Endothelial cell (in vitro differentiated cells): Measurements from ENCODE around the gene VMAC. TPM values are rescaled to one million over a fixed set of nuclear protein-coding genes. Genes with fewer than 3 reads are reported as not detected.
"Not testable (repeated sequence)": the region's sequence is repeated elsewhere in the genome, so short reads cannot be mapped to it uniquely, and the experiment has no call there.

Source experiments
- DNase-seq: peaks from one replicate; pipeline ENCODE4 v3.0.0; 2021; ENCODE audit warnings: low spot score
- H3K27ac Mint-ChIP-seq: one replicate; pipeline ENCODE4 v1.8.0; 2021; ENCODE audit warnings: mixed read lengths, inconsistent platforms; ENCODE audit not compliant: unreplicated experiment
- H3K27me3 Mint-ChIP-seq: one replicate; pipeline ENCODE4 v1.8.0; 2021; ENCODE audit warnings: mild to moderate bottlenecking, moderate library complexity, mixed read lengths, inconsistent platforms; ENCODE audit not compliant: unreplicated experiment
- H3K36me3 Mint-ChIP-seq: one replicate; pipeline ENCODE4 v1.8.0; 2021; ENCODE audit warnings: mild to moderate bottlenecking, low read depth, mixed read lengths, inconsistent platforms; ENCODE audit not compliant: unreplicated experiment
- H3K4me1 Mint-ChIP-seq: one replicate; pipeline ENCODE4 v1.8.0; 2021; ENCODE audit warnings: mild to moderate bottlenecking, mixed read lengths, inconsistent platforms; ENCODE audit not compliant: unreplicated experiment
- H3K4me3 Mint-ChIP-seq: one replicate; pipeline ENCODE4 v1.8.0; 2021; ENCODE audit warnings: mild to moderate bottlenecking, mixed read lengths, inconsistent platforms; ENCODE audit not compliant: unreplicated experiment
- H3K9me3 Mint-ChIP-seq: one replicate; pipeline ENCODE4 v1.8.0; 2021; ENCODE audit warnings: mixed read lengths, inconsistent platforms; ENCODE audit not compliant: unreplicated experiment
- total RNA-seq: library from RNA; stranded (reverse); fragmentation: NEBNext Ultra II Directional; extraction: Animal tissue kit (Norgen Biotek cat#: 25700); gene quantifications from one replicate; pipeline ENCODE4 v1.2.1, GENCODE V29; 2021; ENCODE audit not compliant: unreplicated experiment
- TF ChIP-seq, protein P1 (sequence below): fragments of 200-600 bp; sonication (generic); IDR thresholded peaks from one replicate; pipeline ENCODE4 v1.5.0; 2021; ENCODE audit warnings: antibody characterized with exemption; ENCODE audit not compliant: unreplicated experiment

VMAC gene
- total RNA-seq, 1 donor from 2014 or later: 8.9 TPM

DNA sequence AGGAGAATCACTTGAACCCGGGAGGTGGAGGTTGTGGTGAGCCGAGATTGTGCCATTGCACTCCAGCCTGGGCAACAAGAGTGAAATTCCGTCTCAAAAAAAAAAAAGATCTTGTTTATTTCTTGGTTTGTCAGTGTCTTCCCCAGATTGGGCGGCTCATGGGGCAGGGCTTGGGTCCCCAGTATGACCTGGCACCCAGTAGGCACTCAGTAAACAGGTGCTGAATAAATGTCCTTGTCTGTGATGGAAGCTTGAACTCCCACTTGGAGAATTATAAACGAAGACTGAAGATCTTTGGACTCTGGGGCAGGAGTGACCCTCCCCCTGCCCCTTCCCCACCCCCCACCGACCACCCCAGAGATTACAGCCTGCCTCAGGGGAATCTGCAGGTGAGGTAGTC is 24.5 kb upstream of the VMAC start:
- Mint-ChIP-seq H3K9me3 (no peaks in the 10 kb centered on the region), H3K27ac (no peak overlapping the region), H3K27me3 (no peaks in the 10 kb centered on the region), H3K36me3 (no peaks in the 10 kb centered on the region), H3K4me3 (no peak overlapping the region), H3K4me1 (peaks cover 2% of the 10 kb centered on the region)
- TF ChIP-seq, protein P1, sequence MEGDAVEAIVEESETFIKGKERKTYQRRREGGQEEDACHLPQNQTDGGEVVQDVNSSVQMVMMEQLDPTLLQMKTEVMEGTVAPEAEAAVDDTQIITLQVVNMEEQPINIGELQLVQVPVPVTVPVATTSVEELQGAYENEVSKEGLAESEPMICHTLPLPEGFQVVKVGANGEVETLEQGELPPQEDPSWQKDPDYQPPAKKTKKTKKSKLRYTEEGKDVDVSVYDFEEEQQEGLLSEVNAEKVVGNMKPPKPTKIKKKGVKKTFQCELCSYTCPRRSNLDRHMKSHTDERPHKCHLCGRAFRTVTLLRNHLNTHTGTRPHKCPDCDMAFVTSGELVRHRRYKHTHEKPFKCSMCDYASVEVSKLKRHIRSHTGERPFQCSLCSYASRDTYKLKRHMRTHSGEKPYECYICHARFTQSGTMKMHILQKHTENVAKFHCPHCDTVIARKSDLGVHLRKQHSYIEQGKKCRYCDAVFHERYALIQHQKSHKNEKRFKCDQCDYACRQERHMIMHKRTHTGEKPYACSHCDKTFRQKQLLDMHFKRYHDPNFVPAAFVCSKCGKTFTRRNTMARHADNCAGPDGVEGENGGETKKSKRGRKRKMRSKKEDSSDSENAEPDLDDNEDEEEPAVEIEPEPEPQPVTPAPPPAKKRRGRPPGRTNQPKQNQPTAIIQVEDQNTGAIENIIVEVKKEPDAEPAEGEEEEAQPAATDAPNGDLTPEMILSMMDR: no peak
- no peak for DNase-seq

DNA sequence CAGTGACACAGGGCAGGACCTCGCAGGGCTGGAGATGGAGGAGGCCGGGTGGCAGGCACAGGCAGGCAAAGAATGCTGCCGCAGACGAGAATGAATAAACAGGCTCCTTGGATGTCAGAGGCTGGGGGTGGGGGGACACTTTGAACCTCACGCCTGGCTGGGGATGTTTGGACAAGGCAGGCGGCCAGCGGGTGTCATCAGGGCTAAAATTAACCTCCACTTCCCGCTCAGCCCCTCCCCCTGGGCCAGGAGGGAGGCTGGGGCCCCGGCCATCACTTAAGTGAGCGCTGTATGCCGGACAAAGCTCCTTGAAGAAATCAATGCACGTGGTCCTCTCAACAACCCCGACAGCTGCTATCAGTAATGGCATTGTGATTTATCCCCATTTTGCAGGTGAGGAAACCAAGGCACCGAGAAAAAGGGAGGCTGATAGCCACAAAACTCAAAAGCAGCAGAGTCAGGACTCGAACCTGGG is 24.0 kb upstream of the VMAC start:
- no peak for DNase-seq
- no peak overlapping the region for H3K4me3 Mint-ChIP-seq
- no peaks in the 10 kb centered on the region for H3K27me3 Mint-ChIP-seq
- H3K4me1 Mint-ChIP-seq: peaks cover 2% of the 10 kb centered on the region
- H3K9me3 Mint-ChIP-seq: no peaks in the 10 kb centered on the region
- TF ChIP-seq, protein P1: no peak
- no peaks in the 10 kb centered on the region for H3K36me3 Mint-ChIP-seq
- no peak overlapping the region for H3K27ac Mint-ChIP-seq

DNA sequence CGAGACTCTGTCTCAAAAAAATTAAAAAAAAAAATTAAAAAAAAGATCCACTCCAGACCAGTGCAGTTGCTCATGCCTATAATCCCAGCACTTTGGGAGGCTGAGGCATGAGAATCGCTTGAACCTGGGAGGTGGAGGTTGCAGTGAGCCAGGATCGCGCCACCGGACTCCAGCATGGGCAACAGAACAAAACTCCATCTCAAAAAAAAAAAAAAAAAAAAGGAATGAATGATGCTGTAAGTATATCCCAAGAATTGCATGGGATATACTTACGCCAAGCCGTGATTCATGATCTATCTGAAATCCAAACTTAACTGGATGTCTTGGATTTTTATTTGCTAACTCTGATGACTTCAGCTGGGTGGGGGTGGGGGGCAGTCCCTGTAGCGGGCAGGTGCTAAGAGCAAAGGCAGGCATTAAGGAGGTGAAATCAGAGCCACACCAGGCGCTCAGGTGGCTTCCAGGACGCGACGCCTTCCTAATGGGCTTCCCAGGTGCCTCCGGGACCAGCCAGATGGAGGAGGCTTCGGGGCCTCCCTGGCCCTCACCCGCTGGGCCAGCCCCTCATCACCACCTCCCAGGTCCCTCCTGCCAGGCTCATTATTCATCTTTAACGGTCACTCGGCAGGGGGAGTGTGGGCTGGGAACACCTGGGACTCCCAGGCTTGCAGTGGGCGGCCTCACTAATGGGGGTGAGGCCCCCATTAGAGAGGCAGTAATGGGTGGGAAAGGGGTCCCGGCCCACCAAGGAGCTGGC is 23.0 kb upstream of the VMAC start:
- no peak overlapping the region for H3K4me3 Mint-ChIP-seq
- H3K9me3 Mint-ChIP-seq: no peaks in the 10 kb centered on the region
- TF ChIP-seq, protein P1: no peak
- no peaks in the 10 kb centered on the region for H3K36me3 Mint-ChIP-seq
- no peaks in the 10 kb centered on the region for H3K27me3 Mint-ChIP-seq
- no peak for DNase-seq
- no peak overlapping the region for H3K27ac Mint-ChIP-seq
- peaks cover 2% of the 10 kb centered on the region for H3K4me1 Mint-ChIP-seq

DNA sequence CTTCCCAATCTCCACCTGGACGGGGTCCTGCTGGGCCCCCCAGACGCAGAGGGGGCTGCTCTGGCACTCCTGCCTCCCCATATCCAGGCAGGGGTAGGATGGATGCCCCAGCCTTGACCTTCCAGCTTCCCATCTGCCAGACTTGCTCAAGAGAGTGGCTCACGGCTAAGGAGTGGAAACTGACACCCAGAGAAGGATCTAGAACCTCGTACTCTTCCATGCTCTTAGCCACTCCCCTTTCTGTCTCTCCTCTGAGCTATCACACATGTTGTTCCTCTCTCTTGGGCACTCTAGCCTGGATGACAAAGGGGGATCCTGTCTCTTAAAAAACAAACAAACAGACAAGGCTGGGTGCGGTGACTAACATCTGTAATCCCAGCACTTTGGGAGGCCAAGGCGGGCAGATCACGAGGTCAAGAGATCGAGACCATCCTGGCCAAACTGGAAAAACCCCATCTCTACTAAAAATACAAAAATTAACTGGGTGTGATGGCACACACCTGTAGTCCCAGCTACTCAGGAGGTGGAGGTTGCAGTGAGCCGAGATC is 22.2 kb upstream of the VMAC start:
- no peaks in the 10 kb centered on the region for H3K9me3 Mint-ChIP-seq
- TF ChIP-seq, protein P1: no peak
- no peaks in the 10 kb centered on the region for H3K27me3 Mint-ChIP-seq
- no peak overlapping the region for H3K4me3 Mint-ChIP-seq
- DNase-seq: no peak
- H3K4me1 Mint-ChIP-seq: peaks cover 2% of the 10 kb centered on the region
- H3K27ac Mint-ChIP-seq: no peak overlapping the region
- no peaks in the 10 kb centered on the region for H3K36me3 Mint-ChIP-seq

DNA sequence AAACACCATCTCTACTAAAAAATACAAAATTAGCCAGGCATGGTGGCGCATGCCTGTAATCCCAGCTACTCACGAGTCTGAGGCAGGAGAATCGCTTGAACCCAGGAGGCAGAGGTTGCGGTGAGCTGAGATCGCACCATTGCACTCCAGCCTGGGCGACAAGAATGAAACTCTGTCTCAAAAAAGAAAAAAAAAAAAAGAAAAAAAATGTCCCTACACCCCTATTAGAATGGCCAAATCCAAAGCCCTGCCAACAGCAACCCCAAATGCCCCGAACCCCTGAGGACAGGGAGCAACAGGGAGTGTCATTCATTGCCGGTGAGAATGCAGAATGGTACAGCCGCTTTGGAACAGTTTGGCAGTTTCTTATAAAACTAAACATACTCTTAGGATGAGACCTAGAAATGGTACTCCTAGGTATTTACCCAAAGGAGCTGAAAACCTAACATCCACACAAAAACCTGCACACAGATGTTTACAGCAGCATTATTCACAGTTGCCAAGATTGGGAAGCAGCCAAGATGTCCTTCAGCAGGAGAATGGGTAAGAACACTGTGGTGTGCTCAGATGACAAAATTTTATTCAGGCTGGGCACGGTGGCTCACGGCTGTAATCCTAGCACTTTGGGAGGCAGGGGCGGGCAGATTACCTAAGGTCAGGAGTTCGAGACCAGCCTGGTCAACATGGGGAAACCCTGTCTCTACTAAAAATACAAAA is 21.4 kb upstream of the VMAC start:
- not testable (repeated sequence) for H3K36me3 Mint-ChIP-seq, H3K27ac Mint-ChIP-seq

DNA sequence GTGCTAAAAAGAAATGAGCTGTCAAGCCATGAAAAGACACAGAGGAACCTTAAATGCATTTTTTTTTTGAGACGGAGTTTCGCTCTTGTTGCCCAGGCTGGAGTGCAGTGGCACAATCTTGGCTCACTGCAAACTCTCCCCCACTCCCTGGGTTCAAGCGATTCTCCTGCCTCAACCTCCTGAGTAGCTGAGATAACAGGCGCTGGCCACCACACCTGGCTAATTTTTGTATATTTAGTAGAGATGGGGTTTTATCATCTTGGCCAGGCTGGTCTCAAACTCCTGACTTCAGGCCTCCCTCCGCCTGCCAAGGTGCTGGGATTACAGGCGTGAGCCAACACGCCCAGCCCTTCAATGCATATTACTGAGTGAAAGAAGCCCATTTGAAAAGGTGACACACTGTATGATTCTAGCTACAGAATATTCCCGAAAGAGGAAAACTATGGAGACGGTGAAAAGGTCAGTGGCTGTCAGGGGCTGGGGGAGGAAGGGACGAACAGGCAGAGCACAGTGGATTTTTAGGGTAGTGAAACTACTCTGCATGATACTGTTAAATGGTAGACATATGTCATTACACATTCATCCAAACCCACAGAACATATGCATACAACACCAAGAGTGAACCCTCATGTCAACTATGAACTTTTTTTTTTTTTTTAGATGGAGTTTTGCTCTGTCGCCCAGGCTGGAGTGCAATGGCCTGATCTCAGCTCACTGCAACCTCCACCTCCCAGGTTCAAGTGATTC is 20.4 kb upstream of the VMAC start:
- not testable (repeated sequence) for H3K27ac Mint-ChIP-seq, DNase-seq, H3K9me3 Mint-ChIP-seq, H3K36me3 Mint-ChIP-seq, H3K4me1 Mint-ChIP-seq, H3K4me3 Mint-ChIP-seq, H3K27me3 Mint-ChIP-seq

More for the DNA sequence above, 21.4 kb upstream of the VMAC start:
- not testable (repeated sequence) for H3K4me3 Mint-ChIP-seq, H3K27me3 Mint-ChIP-seq, DNase-seq, H3K4me1 Mint-ChIP-seq, H3K9me3 Mint-ChIP-seq
